A204.1 (cell line): ENCODE results near the gene PAPSS1.
"Not testable (repeated sequence)": the region's sequence is repeated elsewhere in the genome, so short reads cannot be mapped to it uniquely, and the experiment has no call there.

Source experiments
- FAIRE-seq: peaks from 2 replicates; lab custom pipeline; 2012; peaks lifted over from hg19 to GRCh38; lab: Jason Lieb, UNC

The PAPSS1 gene

DNA sequence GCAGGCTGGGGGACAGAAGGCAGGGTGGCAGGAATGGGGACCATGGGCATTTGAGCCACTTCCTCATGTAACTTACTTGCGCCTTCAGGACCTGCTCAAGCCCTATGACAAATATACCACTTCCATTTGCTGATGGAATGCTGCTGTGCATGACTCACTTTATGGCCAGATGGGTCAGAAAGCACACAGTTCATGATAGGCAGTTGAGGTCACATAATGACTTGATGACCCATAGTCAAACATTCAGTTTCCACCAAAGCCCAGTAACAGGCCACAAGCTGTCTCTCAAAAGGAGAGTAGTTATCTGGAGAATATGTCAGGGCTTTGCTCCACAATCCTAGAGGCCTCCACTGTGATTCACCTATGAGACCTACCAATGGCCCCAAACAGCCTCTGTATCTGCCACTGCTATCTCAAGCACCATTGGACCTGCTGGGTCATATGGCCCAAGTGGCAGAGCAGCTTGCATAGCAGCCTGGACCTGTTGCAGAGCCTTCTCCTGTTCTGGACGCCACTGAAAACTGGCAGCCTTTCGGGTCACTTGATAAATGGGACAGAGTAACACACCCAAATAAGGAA is 5.3 kb upstream of the PAPSS1 start:
- FAIRE-seq = no peak

DNA sequence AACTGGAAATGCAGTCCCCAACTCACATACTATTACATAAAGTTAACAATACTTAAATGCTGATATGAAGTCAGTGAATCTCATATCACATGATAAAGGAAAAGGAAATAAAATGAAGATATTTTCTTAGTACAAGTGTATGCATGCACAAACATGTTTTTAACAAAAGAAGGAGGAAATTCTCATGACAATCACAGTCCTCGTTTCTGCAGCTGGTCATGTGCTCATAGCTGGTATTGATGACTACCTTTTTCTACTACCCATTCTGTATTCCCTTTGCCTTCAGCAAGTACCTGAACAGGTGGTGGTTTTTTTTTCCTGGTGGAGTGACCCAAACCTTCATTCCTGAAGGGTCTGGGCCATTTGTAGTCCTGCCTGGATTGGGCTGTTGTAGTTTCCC is 3.3 kb upstream of the PAPSS1 start:
- FAIRE-seq = not testable (repeated sequence)

DNA sequence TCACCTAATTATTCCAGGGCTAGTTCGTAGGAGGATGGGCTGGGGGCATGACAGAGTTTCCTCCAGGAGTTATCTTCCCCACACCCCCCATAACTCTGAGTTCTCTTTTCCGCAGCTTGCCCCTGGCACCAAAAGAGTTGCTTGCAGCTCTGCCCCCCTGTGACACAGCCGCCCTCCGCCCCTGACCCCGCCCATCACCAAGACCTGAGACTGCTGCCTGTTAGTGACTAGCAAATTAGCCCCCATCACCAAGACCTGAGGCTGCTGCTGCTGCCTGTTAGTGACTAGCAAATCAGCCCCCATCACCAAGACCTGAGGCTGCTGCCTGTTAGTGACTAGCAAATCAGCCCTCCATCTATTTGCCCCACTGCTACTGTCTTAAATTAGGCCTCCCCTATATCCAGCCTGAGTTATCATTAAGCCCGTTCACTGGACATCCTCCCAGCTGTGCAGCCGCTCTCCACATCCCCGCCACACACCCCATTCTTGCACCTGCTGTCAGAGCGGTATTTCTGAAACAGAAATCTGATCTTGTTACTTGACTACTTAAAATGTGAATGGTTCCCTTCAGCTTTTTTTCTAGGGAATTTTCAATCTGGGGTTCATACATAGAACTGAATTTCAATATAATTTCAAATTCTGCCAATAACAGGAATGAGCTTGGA is 1.5 kb upstream of the PAPSS1 start:
- no peak for FAIRE-seq

GRCh38 chr4:107719207-107719921 is 670 bp downstream of the PAPSS1 start:
- no peak for FAIRE-seq

DNA sequence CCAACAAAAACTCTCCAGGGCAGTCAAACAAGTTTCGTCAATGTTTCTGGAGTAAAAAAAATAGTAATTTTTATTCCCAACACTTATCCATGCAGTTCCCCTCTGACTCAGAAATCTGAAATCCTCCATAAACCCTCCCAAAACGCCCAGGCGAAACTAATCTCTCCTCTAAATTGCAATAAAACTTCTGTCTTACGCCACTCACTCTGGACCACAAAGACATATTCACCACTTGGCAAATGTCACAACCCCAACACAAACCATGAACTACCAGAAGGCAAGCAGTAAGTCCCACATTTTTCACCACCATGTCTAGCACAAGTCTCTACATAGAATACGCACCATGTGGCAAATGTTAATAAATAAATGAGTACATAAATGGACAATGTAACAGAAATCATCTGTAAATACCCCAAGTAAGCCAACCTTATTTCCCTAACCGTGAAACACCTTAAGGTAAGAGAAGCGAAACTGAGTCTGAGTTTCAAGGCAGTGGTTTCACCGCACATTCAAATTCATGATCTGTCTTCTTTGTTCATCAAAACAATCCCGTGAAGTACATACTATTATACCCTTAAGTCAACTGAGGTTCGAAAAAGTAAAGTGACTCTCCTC is 1.6 kb downstream of the PAPSS1 start:
- no peak for FAIRE-seq

- FAIRE-seq = no peak
These were observed 5.8 kb downstream of the PAPSS1 start for GRCh38 chr4:107714256-107714655.

DNA sequence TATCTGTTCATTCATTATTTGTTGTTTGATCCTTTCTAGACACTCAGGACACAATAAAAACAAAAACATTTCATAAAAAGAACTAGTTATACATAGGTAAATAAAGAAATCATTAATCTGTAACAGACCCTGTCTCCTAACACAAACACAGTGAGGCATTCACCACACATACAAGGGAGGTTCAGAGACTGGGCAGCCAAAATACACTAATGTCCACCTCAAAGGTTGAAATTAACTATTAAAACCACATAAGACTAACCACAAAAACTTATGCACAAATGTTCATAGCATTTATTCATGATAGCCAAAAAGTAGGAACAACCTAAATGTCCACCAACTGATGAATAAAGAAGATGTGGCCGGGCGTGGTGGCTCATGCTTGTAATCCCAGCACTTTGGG is 7.8 kb downstream of the PAPSS1 start:
- FAIRE-seq = no peak

DNA sequence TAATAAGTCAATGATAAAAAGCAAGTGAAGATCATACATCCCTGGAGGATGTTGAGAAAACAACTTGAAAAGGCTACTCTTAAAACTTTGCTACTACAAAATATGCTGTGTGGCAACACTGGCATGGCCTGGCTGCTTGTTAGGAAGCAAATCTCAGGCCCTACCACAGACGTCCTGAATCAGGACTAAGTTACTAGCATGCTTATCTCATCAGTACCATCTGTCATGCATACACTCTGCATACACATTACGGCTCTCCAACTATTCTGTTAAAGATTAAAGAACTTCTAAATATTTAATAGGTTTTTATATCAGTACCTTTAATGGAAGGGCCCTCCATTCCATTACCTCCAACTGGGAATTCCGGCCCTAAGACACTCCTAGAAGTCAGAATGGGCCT is 8.2 kb downstream of the PAPSS1 start:
- no peak for FAIRE-seq

DNA sequence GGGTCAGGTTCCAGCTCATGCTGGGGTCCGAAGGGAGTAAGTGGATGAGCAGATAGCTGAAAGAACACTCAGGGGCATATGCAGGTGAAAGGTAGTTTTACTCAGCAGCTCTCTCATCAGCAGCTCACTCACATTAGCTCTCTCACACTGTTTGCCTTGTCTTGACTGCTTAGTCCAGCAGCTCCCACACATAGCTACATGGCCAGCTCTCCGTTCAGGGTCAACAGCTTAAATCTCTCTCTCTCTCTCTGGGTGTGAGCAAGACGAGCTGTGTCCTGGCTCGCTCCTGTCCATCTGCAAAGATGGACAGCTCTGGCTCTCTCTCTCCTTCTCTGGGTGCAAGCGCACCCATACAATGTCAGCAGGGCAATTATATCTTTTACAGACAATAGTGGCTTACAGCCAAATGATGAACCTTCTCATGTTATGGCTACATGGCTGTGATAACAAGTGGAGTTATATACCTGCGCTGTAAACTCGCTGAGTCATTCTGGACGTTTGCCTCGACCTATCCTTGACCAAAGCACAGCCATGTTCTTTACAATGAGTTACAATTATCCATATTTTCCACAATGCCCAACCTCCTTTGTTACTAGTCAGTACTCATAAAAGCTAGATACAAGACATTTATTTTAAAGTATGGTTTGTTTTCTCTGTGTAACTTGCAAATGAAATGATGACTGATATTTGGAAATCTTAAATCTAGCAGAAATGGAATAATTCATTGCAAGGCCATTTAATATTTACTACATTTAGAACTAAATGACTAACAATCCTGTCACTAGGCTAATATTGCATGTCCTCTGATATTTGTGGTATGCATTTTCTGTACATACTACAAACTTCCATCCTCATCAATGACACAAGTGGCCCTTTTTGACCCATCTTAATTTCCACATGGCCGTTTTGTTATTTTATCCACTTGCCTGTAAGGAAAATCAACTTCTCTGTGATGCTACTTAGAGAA is 9.3 kb downstream of the PAPSS1 start:
- FAIRE-seq = no peak

DNA sequence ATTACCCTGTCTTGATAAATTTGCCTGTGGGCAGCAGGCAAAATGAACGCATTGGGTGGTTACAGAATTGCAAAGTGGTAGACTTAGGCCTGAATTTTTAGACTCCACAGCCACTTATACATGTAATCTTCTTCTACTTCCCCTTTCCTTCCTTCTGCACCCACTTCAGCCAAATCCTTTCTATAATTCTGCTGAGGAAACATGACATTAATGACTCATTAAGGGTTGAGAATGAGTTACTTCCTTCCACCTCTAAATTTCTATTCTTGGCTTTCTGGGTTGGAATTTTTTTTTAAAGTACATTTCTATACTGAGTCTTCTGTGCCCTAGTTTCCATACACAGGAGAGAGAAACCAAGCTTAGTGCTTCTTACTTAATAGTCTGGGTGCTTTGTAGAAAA is 10.1 kb downstream of the PAPSS1 start:
- FAIRE-seq = no peak

DNA sequence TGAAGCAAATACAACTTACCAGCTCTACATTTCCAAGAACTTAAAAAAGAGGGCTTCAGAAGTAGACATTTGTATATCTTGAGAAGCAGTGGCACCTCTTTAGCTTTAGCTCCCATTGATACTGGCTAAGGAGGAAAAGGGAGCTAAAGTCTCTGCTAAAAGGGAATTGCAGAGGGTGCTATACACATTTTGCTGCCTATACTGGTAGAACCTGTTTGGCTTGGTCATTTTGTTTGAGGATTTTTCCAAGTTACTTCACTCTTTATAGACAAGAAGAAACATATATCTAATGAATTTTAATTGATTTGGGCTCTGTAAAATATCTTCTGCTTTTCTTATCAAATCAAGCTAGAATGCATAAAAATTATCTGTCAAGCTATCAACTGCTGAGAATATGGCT is 11.8 kb downstream of the PAPSS1 start:
- no peak for FAIRE-seq

DNA sequence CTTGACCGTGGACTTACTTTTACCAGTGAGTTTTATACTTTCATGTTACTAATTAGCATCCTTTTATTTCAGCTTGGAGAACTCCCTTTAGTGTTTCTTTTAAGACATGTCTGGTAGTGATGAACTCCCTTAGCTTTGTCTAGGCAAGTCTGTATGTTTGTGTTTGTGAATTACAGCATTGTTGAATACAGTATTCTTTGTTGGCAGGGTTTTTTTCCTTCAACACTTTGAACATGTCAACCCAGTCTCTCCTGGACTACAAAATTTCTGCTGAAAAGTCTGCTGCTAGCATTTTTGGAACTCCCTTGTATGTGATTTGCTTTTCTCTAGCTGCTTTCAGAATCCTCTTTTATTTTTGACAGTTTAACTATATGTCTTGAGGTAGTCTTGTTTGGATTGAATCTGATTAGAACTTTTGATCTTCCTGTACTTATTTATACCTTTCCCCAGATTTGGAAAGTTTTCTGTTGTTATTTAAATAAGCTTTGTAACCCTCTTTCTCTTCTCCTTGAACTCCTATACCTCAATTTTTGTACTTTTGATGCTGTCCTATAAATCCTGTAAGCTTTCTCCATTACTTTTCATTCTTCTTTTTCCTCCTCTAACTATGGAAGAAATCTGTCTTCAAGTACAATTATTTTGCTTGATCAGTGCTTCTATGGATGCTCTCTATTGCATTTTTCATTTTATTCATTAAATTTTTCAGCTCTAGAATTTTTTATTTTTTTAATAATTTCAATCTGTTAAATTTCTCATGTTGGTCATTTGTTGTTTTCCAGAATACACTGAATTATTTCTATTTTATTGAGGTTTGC is 14.1 kb downstream of the PAPSS1 start:
- peak; percentile 16 for FAIRE-seq

DNA sequence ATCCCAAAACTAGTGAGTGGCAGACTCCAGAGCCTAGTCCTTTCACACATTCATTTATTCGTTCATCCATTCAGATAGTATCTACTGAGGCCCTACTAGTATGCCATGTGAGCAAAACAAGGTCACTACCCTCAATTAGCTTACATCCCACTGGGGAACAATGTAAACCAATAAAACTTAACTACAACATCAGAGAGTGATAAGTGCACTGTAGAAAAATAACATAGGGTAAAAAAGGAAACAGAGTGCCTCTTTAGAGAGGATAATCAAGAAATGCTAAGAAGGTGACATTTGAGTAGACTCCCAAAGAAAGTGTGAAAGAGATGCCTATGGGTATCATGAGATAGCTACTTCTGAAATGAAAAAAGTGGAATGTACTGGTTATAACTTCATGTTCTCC is 18.5 kb downstream of the PAPSS1 start:
- FAIRE-seq = no peak

DNA sequence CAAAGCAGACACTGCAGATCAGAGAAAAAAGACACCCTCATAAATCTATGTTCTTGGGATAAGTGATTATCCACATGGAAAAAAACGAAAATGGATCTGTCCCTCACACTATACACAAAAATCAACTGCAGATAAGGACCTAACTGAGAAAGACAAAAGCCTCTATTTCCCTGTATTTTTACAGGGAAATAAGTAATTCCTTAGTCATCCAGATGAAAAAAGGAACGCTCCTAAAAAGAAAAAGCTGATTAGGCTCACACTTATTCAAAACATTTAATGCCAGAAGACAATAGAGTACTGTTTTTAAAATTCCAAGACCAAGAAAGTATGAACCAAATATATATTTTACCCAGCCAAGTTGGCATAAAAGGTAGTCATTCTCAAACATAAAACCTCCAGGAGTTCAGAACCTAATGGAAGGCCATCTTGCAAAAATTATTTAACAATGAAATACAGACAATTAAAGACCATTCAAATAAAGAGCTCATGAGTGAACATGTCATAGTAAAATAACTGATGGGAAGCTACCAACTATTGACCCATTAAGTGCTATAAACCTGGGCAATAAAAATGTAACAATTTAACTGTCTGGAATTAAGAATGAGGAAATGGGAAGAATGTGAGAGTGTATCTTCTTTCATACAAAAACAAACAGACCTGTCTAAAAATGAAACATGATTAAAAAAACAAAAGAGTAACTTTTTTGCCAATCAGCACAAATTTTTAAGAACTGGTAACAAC is 20.4 kb downstream of the PAPSS1 start:
- no peak for FAIRE-seq

- FAIRE-seq = not testable (repeated sequence)
These were observed 23.8 kb downstream of the PAPSS1 start for GRCh38 chr4:107696187-107696586.

- no peak for FAIRE-seq
These were observed 26.9 kb downstream of the PAPSS1 start for GRCh38 chr4:107693132-107693531.

GRCh38 chr4:107692202-107692601 is 27.8 kb downstream of the PAPSS1 start:
- FAIRE-seq = no peak

- no peak for FAIRE-seq
These were observed 28.7 kb downstream of the PAPSS1 start for GRCh38 chr4:107691378-107691777.

GRCh38 chr4:107689912-107690587 is 30.0 kb downstream of the PAPSS1 start:
- no peak for FAIRE-seq

- FAIRE-seq = no peak
These were observed 31.6 kb downstream of the PAPSS1 start for GRCh38 chr4:107688421-107688820.
